Measurements from ENCODE around the gene PRKCA. TPM values are rescaled to one million over a fixed set of nuclear protein-coding genes. Genes with fewer than 3 reads are reported as not detected.

The PRKCA gene
- total RNA-seq, 1 experiment from 2014 or later: 29.5 TPM

GRCh38 chr17:66313995-66314659 is 11.7 kb downstream of the PRKCA start:
- TF ChIP-seq NR3C1 (CRISPR knock-in tag; conservative IDR thresholded peaks at IDR 0.05; ENCODE audit: low read depth): no peak
- TF ChIP-seq FOXK1 (CRISPR knock-in tag; IDR thresholded peaks at IDR 0.05): no peak
- TF ChIP-seq PRDM15 (CRISPR knock-in tag; IDR thresholded peaks at IDR 0.05): no peak
- no peak for TF ChIP-seq JUN (CRISPR knock-in tag; IDR thresholded peaks at IDR 0.05)
- no peak for TF ChIP-seq NFATC4 (CRISPR knock-in tag; IDR thresholded peaks at IDR 0.05)
- no peak for TF ChIP-seq SMAD4 (CRISPR knock-in tag; IDR thresholded peaks at IDR 0.05)
- TF ChIP-seq ZNF219 (CRISPR knock-in tag; IDR thresholded peaks at IDR 0.05; ENCODE audit: borderline replicate concordance): no peak

GRCh38 chr17:66317629-66318028 is 15.2 kb downstream of the PRKCA start:
- TF ChIP-seq ZMAT4 (CRISPR knock-in tag; IDR thresholded peaks at IDR 0.05) (no peak), NR2C2 (CRISPR knock-in tag; IDR thresholded peaks at IDR 0.05) (no peak), ELF4 (CRISPR knock-in tag; IDR thresholded peaks at IDR 0.05; ENCODE audit: low read depth) (no peak), CREM (CRISPR knock-in tag; IDR thresholded peaks at IDR 0.05) (no peak), PRDM15 (CRISPR knock-in tag; IDR thresholded peaks at IDR 0.05) (no peak), GRHL2 (CRISPR knock-in tag; IDR thresholded peaks at IDR 0.05; ENCODE audit: insufficient replicate concordance, severe bottlenecking) (no peak), TCF7 (CRISPR knock-in tag; IDR thresholded peaks at IDR 0.05; ENCODE audit: low read depth) (no peak), CDX4 (CRISPR knock-in tag; IDR thresholded peaks at IDR 0.05; ENCODE audit: borderline replicate concordance) (no peak), TEAD1 (CRISPR knock-in tag; IDR thresholded peaks at IDR 0.05) (no peak), CREB1 (CRISPR knock-in tag; IDR thresholded peaks at IDR 0.05) (no peak), NFYB (CRISPR knock-in tag; conservative IDR thresholded peaks at IDR 0.05; ENCODE audit: low read depth) (no peak), JAZF1 (CRISPR knock-in tag; IDR thresholded peaks at IDR 0.05) (no peak), PREB (CRISPR knock-in tag; IDR thresholded peaks at IDR 0.05; ENCODE audit: borderline replicate concordance) (no peak), NR1H2 (CRISPR knock-in tag; IDR thresholded peaks at IDR 0.05) (no peak), TEAD4 (CRISPR knock-in tag; IDR thresholded peaks at IDR 0.05) (no peak), ZNF317 (CRISPR knock-in tag; IDR thresholded peaks at IDR 0.05; ENCODE audit: borderline replicate concordance, low read depth) (no peak), ZNF512 (CRISPR knock-in tag; IDR thresholded peaks at IDR 0.05; ENCODE audit: borderline replicate concordance) (no peak), FOXP1 (CRISPR knock-in tag; IDR thresholded peaks at IDR 0.05; ENCODE audit: borderline replicate concordance) (no peak)
- ATAC-seq: no peak
- no peak for DNase-seq (ENCODE audit: low spot score)
- CTCF ChIA-PET: no interaction called here
- peaks cover 11% of the 10 kb centered on the region for H3K9me3 Mint-ChIP-seq
- H3K36me3 Mint-ChIP-seq: peaks cover 14% of the 10 kb centered on the region
- POLR2A ChIA-PET: interaction anchor here (0.6 kb wide), 1 partner anchor 11 kb away, joined by 3 read pairs; no protein-coding TSS in a partner anchor
- H3K27ac Mint-ChIP-seq: no peak overlapping the region
- H3K4me1 Mint-ChIP-seq: no peaks in the 10 kb centered on the region
- no peaks in the 10 kb centered on the region for H3K27me3 Mint-ChIP-seq (ENCODE audit: low read depth)
- H3K4me3 Mint-ChIP-seq: no peak overlapping the region

More at GRCh38 chr17:66313995-66314659, 11.7 kb downstream of the PRKCA start:
- no peaks in the 10 kb centered on the region for H3K36me3 Mint-ChIP-seq
- POLR2A ChIA-PET: no interaction called here
- CTCF ChIA-PET: no interaction called here
- no peaks in the 10 kb centered on the region for H3K27me3 Mint-ChIP-seq (ENCODE audit: low read depth)
- H3K4me3 Mint-ChIP-seq: no peak overlapping the region
- no peak overlapping the region for H3K27ac Mint-ChIP-seq
- no peaks in the 10 kb centered on the region for H3K9me3 Mint-ChIP-seq
- ATAC-seq (no peak), DNase-seq (ENCODE audit: low spot score) (no peak)
- H3K4me1 Mint-ChIP-seq: peaks cover 15% of the 10 kb centered on the region

All from WTC11 (cell line).